ENCODE measurements around the gene RESP18.

DNA sequence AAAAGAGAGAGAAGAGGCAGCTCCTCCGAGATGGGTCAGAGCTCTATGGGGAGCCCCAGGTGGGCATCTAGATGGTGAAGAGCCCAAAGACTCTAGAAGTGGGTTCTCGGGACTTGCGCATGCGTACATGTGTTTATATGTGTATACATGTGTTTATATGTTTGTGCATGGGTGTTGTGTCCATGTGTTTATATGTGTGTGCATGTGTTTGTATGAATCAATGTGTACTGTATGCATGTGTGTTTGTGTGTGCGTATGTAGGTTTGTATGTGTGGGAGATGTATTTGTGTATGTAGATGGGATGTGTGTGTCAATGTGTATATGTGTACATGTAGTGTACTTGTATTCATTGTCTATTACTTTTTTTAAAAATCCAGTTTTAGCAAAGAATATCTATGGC is 29.5 kb upstream of the RESP18 start:
- TF ChIP-seq, protein P1, sequence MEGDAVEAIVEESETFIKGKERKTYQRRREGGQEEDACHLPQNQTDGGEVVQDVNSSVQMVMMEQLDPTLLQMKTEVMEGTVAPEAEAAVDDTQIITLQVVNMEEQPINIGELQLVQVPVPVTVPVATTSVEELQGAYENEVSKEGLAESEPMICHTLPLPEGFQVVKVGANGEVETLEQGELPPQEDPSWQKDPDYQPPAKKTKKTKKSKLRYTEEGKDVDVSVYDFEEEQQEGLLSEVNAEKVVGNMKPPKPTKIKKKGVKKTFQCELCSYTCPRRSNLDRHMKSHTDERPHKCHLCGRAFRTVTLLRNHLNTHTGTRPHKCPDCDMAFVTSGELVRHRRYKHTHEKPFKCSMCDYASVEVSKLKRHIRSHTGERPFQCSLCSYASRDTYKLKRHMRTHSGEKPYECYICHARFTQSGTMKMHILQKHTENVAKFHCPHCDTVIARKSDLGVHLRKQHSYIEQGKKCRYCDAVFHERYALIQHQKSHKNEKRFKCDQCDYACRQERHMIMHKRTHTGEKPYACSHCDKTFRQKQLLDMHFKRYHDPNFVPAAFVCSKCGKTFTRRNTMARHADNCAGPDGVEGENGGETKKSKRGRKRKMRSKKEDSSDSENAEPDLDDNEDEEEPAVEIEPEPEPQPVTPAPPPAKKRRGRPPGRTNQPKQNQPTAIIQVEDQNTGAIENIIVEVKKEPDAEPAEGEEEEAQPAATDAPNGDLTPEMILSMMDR (IDR thresholded peaks at IDR 0.05), result no peak
- TF ChIP-seq RFX5 (IDR thresholded peaks at IDR 0.05) (no peak), SREBF2 (IDR thresholded peaks at IDR 0.05) (no peak), RAD21 (conservative IDR thresholded peaks at IDR 0.05 in 1 of 2, IDR thresholded peaks at IDR 0.05 in 1 of 2) (no peak), TP53 (CRISPR knock-in tag; IDR thresholded peaks at IDR 0.05) (no peak), CHD2 (IDR thresholded peaks at IDR 0.05; ENCODE audit: low read length, partially characterized antibody) (no peak), ZSCAN20 (CRISPR knock-in tag; IDR thresholded peaks at IDR 0.05) (no peak), POLR2AphosphoS2 (conservative IDR thresholded peaks at IDR 0.05; ENCODE audit: low read length) (no peak), E2F6 (IDR thresholded peaks at IDR 0.05; ENCODE audit: borderline replicate concordance, low read depth) (no peak), NR3C1 (IDR thresholded peaks at IDR 0.05) (no peak)
- TF ChIP-seq, protein P2, sequence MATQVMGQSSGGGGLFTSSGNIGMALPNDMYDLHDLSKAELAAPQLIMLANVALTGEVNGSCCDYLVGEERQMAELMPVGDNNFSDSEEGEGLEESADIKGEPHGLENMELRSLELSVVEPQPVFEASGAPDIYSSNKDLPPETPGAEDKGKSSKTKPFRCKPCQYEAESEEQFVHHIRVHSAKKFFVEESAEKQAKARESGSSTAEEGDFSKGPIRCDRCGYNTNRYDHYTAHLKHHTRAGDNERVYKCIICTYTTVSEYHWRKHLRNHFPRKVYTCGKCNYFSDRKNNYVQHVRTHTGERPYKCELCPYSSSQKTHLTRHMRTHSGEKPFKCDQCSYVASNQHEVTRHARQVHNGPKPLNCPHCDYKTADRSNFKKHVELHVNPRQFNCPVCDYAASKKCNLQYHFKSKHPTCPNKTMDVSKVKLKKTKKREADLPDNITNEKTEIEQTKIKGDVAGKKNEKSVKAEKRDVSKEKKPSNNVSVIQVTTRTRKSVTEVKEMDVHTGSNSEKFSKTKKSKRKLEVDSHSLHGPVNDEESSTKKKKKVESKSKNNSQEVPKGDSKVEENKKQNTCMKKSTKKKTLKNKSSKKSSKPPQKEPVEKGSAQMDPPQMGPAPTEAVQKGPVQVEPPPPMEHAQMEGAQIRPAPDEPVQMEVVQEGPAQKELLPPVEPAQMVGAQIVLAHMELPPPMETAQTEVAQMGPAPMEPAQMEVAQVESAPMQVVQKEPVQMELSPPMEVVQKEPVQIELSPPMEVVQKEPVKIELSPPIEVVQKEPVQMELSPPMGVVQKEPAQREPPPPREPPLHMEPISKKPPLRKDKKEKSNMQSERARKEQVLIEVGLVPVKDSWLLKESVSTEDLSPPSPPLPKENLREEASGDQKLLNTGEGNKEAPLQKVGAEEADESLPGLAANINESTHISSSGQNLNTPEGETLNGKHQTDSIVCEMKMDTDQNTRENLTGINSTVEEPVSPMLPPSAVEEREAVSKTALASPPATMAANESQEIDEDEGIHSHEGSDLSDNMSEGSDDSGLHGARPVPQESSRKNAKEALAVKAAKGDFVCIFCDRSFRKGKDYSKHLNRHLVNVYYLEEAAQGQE (IDR thresholded peaks at IDR 0.05), result no peak

Data from A549 (cell line).